ENCODE measurements around the gene TENM3. TPM values are rescaled to one million over a fixed set of nuclear protein-coding genes. Genes with fewer than 3 reads are reported as not detected.

TENM3 gene
- total and polyA plus RNA-seq, 2 of the 8 experiments (the other 6 are each of a cell fraction or from before 2014, with no cell fraction given), result 36.9 to 69.3 TPM

GRCh38 chr4:182697094-182697493 lies 453.9 kb downstream of the TENM3 start:
- no peak overlapping the region for H3K4me3 ChIP-seq (ENCODE audit: extremely low read depth in 1 of 4, insufficient read depth in 2 of 4, low read depth in 3 of 4, low read length in 4 of 4)
- H3K9ac ChIP-seq (replicated peaks in 1 of 4; ENCODE audit: extremely low read depth in 1 of 4, low read depth in 3 of 4, low read length in 3 of 4), result no peak overlapping the region
- no peaks in the 10 kb centered on the region for H3K79me2 ChIP-seq (ENCODE audit: control insufficient read depth in 1 of 2, insufficient read depth in 2 of 2, low read length in 2 of 2)
- CTCF ChIA-PET (ENCODE audit: partially characterized antibody), result no interaction called here
- DNase-seq (ENCODE audit: low read depth in 1 of 2, low spot score in 2 of 2) (no peak), FAIRE-seq (no peak)
- no peak overlapping the region for H2BK20ac ChIP-seq (ENCODE audit: low read length)
- H3K4me2 ChIP-seq (ENCODE audit: insufficient read depth in 1 of 2, low read depth in 2 of 2, low read length in 2 of 2), result no peak overlapping the region
- TF ChIP-seq SRF (IDR thresholded peaks at IDR 0.05; ENCODE audit: low read depth, low read length) (no peak), FOSL1 (IDR thresholded peaks at IDR 0.05; ENCODE audit: insufficient read depth, low read depth, low read length) (no peak), SIN3A (conservative IDR thresholded peaks at IDR 0.05 in 1 of 2, IDR thresholded peaks at IDR 0.05 in 1 of 2; ENCODE audit: low read depth in 1 of 2, low read length in 2 of 2) (no peak), SP1 (IDR thresholded peaks at IDR 0.05; ENCODE audit: low read depth, low read length) (no peak), TCF12 (IDR thresholded peaks at IDR 0.05; ENCODE audit: low read depth, low read length) (no peak), TBP (IDR thresholded peaks at IDR 0.05; ENCODE audit: low read depth, low read length) (no peak), RXRA (IDR thresholded peaks at IDR 0.05; ENCODE audit: insufficient read depth, low read depth, low read length) (no peak), EZH2 (IDR thresholded peaks at IDR 0.05; ENCODE audit: low read depth, low read length, severe bottlenecking) (no peak), POU5F1 (IDR thresholded peaks at IDR 0.05; ENCODE audit: low read depth, low read length) (no peak), CEBPB (IDR thresholded peaks at IDR 0.05; ENCODE audit: low read depth, low read length) (no peak), E2F6 (IDR thresholded peaks at IDR 0.05) (no peak)
- no peak overlapping the region for H2BK5ac ChIP-seq (ENCODE audit: low read depth, low read length)
- no peak overlapping the region for H3K56ac ChIP-seq (replicated peaks; ENCODE audit: insufficient read length, low read depth, low read length)
- H3K14ac ChIP-seq (ENCODE audit: insufficient read length), result no peak overlapping the region
- peaks cover 0 to 8% (median 4%) of the 10 kb centered on the region in 4 experiments; a peak in 3 of 7 replicates for H3K4me1 ChIP-seq (replicated peaks in 1 of 4; ENCODE audit: control insufficient read depth in 3 of 4, insufficient read depth in 4 of 4, low read length in 3 of 4)
- no peaks in the 10 kb centered on the region for H4K20me1 ChIP-seq (replicated peaks in 1 of 2; ENCODE audit: control insufficient read depth in 1 of 2, insufficient read depth in 2 of 2, low read length in 2 of 2)
- no peak overlapping the region for H3K27ac ChIP-seq (ENCODE audit: low read depth, low read length)
- H3K9me3 ChIP-seq (ENCODE audit: insufficient read depth in 2 of 2, low read depth in 1 of 2, low read length in 1 of 2), result no peaks in the 10 kb centered on the region
- no peak overlapping the region for H3K4ac ChIP-seq (replicated peaks; ENCODE audit: insufficient read length, low read depth, low read length)
- no peaks in the 10 kb centered on the region for H3K27me3 ChIP-seq (replicated peaks in 1 of 4; ENCODE audit: control insufficient read depth in 3 of 4, extremely low read depth in 1 of 4, insufficient read depth in 3 of 4, low read length in 3 of 4)
- POLR2A ChIA-PET (ENCODE audit: partially characterized antibody), result no interaction called here
- H4K5ac ChIP-seq (ENCODE audit: insufficient read length, low read depth, low read length), result no peak overlapping the region
- no peaks in the 10 kb centered on the region for H3K79me1 ChIP-seq (ENCODE audit: low read depth, low read length)
- H2AFZ ChIP-seq (ENCODE audit: low read length), result no peak overlapping the region
- H2BK15ac ChIP-seq (ENCODE audit: low read length), result no peak overlapping the region
- no peak overlapping the region for H4K8ac ChIP-seq (ENCODE audit: extremely low read depth, insufficient read depth, low read length)
- no peaks in the 10 kb centered on the region for H3K23me2 ChIP-seq (ENCODE audit: low read depth, low read length)
- no peak overlapping the region for H2BK120ac ChIP-seq (replicated peaks; ENCODE audit: low read depth, low read length)
- H3K36me3 ChIP-seq (ENCODE audit: control insufficient read depth in 2 of 4, insufficient read depth in 4 of 4, low read length in 3 of 4), result no peaks in the 10 kb centered on the region; a peak in 1 of 8 replicates
- H4K91ac ChIP-seq (replicated peaks; ENCODE audit: insufficient read length, low read length), result no peak overlapping the region
- no peak overlapping the region for H2AK5ac ChIP-seq (ENCODE audit: low read depth, low read length)
- no peak overlapping the region for H3K23ac ChIP-seq (ENCODE audit: insufficient read length)
- 82% methylated on average over 6 of the region's 6 CpGs; no CpG with 5 or more reads in 1 of the 2 experiments for WGBS, 2 experiments (ENCODE audit: extremely low coverage in 1 of 2, insufficient coverage in 1 of 2, insufficient read length in 1 of 2, insufficient replicate concordance in 2 of 2, low coverage in 1 of 2, low lambda C conversion rate in 2 of 2, missing lambda C conversion rate in 1 of 2)
- H3K18ac ChIP-seq (ENCODE audit: extremely low read depth, low read length), result no peak overlapping the region
- H2BK12ac ChIP-seq (ENCODE audit: low read depth, low read length), result no peak overlapping the region
